Measurements from ENCODE around the gene SETBP1. TPM values are rescaled to one million over a fixed set of nuclear protein-coding genes. Genes with fewer than 3 reads are reported as not detected.

The SETBP1 gene
- total RNA-seq, 1 donor from 2014 or later: 12.0 TPM

GRCh38 chr18:45039376-45039775 lies 358.7 kb downstream of the SETBP1 start:
- Histone ChIP-seq H3K4me3 (no peak overlapping the region), H3K9me3 (ENCODE audit: low read depth) (no peaks in the 10 kb centered on the region), H2AFZ (replicated peaks) (no peak overlapping the region), H4K20me1 (ENCODE audit: low read depth) (no peaks in the 10 kb centered on the region), H3K4me2 (no peak overlapping the region), H3K9ac (no peak overlapping the region), H3F3A (ENCODE audit: low read depth) (no peaks in the 10 kb centered on the region), H3K36me3 (no peaks in the 10 kb centered on the region), H3K79me2 (ENCODE audit: low read depth) (no peaks in the 10 kb centered on the region), H3K27me3 (no peaks in the 10 kb centered on the region), H3K4me1 (no peaks in the 10 kb centered on the region), H3K27ac (no peak overlapping the region)
- no peak overlapping the region for H3K27ac Mint-ChIP-seq
- no peak overlapping the region for H3K4me3 Mint-ChIP-seq
- H3K36me3 Mint-ChIP-seq: peaks cover 27% of the 10 kb centered on the region
- no peak for DNase-seq (ENCODE audit: low spot score)
- TF ChIP-seq EZH2phosphoT487 (IDR thresholded peaks at IDR 0.05) (no peak), CTCF (IDR thresholded peaks at IDR 0.05) (no peak), EZH2 (IDR thresholded peaks at IDR 0.05) (no peak)
- peaks cover 9% of the 10 kb centered on the region for H3K4me1 Mint-ChIP-seq
- H3K27me3 Mint-ChIP-seq (ENCODE audit: insufficient read depth, low read depth): peaks cover 2% of the 10 kb centered on the region
- H3K9me3 Mint-ChIP-seq: no peaks in the 10 kb centered on the region

- Histone ChIP-seq H3K4me2 (no peak overlapping the region), H3K4me1 (no peaks in the 10 kb centered on the region), H3K9ac (no peak overlapping the region), H4K20me1 (ENCODE audit: low read depth) (no peaks in the 10 kb centered on the region), H2AFZ (replicated peaks) (no peak overlapping the region), H3K9me3 (ENCODE audit: low read depth) (no peaks in the 10 kb centered on the region), H3K27me3 (no peaks in the 10 kb centered on the region), H3K4me3 (no peak overlapping the region), H3K27ac (no peak overlapping the region), H3K79me2 (ENCODE audit: low read depth) (no peaks in the 10 kb centered on the region), H3K36me3 (no peaks in the 10 kb centered on the region), H3F3A (ENCODE audit: low read depth) (no peaks in the 10 kb centered on the region)
- Mint-ChIP-seq H3K4me3 (no peak overlapping the region), H3K4me1 (peaks cover 3% of the 10 kb centered on the region), H3K27ac (no peak overlapping the region), H3K27me3 (ENCODE audit: insufficient read depth, low read depth) (peaks cover 2% of the 10 kb centered on the region), H3K36me3 (peaks cover 29% of the 10 kb centered on the region), H3K9me3 (no peaks in the 10 kb centered on the region)
- no peak for TF ChIP-seq EZH2phosphoT487 (IDR thresholded peaks at IDR 0.05)
- TF ChIP-seq CTCF (IDR thresholded peaks at IDR 0.05): no peak
- no peak for TF ChIP-seq EZH2 (IDR thresholded peaks at IDR 0.05)
- DNase-seq (ENCODE audit: low spot score): no peak
Measured at GRCh38 chr18:45040879-45041278, 360.2 kb downstream of the SETBP1 start.

- H3K4me2 ChIP-seq: no peak overlapping the region
- Mint-ChIP-seq H3K36me3 (peaks cover 40% of the 10 kb centered on the region), H3K4me3 (no peak overlapping the region), H3K27me3 (ENCODE audit: insufficient read depth, low read depth) (no peaks in the 10 kb centered on the region), H3K9me3 (peaks cover 2% of the 10 kb centered on the region), H3K27ac (no peak overlapping the region), H3K4me1 (peaks cover 11% of the 10 kb centered on the region)
- no peaks in the 10 kb centered on the region for H3K79me2 ChIP-seq (ENCODE audit: low read depth)
- no peak overlapping the region for H3K4me3 ChIP-seq
- H3K27ac ChIP-seq: no peak overlapping the region
- H3F3A ChIP-seq (ENCODE audit: low read depth): no peaks in the 10 kb centered on the region
- H3K4me1 ChIP-seq: no peaks in the 10 kb centered on the region
- no peak for DNase-seq (ENCODE audit: low spot score)
- H3K9me3 ChIP-seq (ENCODE audit: low read depth): no peaks in the 10 kb centered on the region
- no peaks in the 10 kb centered on the region for H3K27me3 ChIP-seq
- no peaks in the 10 kb centered on the region for H3K36me3 ChIP-seq
- TF ChIP-seq CTCF (IDR thresholded peaks at IDR 0.05) (no peak), EZH2phosphoT487 (IDR thresholded peaks at IDR 0.05) (no peak)
- no peaks in the 10 kb centered on the region for H4K20me1 ChIP-seq (ENCODE audit: low read depth)
- no peak overlapping the region for H2AFZ ChIP-seq (replicated peaks)
- no peak overlapping the region for H3K9ac ChIP-seq
Measured at GRCh38 chr18:45044787-45045186, 364.1 kb downstream of the SETBP1 start.

Data from neural progenitor cell (in vitro differentiated cells).